ENCODE measurements around the gene DCP1A. TPM values are rescaled to one million over a fixed set of nuclear protein-coding genes. Genes with fewer than 3 reads are reported as not detected.

DCP1A gene
- total and polyA plus RNA-seq, 9 of the 15 experiments (the other 6 are each of a cell fraction or from before 2014, with no cell fraction given): 6.6 to 33.7 (median 13.3) TPM

DNA sequence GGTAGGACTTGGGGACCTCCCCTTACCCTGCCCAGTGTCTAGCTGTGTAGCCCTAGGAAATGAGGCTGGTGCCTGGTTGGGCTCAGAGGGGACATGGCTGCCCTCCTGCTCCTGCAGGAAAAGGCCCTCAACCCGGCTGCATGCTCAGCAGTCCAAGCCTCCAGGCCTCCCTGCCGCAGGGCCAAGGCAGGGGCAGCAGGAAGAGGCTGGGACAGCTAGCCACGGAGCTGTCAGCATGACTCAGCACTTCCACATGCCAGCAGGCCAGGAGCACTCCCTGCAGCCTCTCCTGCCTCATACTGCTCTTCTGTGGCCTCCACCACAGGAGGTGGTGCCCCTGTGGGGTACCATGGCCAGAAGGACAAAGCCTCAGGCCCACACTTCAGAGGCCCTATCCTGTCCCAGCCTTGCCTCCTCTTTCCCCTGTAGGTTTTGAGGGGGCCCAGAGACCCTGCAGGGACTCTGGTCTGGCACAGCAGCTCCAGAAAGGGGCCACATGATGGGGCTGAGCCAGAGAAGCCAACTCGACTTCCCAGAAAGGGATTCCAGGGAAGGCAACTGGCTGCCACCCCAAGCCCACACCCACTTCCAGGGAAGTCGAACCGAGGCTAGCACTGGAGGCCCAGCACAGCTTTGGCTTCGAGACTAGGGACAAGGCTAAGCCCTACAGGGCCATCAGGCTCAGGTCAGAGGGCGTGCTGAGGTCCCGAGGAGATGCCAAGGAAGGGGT lies 111.1 kb downstream of the DCP1A start:
- H3K9me3 ChIP-seq (replicated peaks; ENCODE audit: control insufficient read depth, insufficient read depth, low read depth, low read length): no peaks in the 10 kb centered on the region
- H3K4me1 ChIP-seq (replicated peaks in 1 of 2; ENCODE audit: control insufficient read depth in 2 of 2, insufficient read depth in 2 of 2, low read length in 2 of 2): peaks cover 12 to 19% of the 10 kb centered on the region in 2 experiments
- in situ Hi-C loops (cut with MboI): no loop called here
- no peaks in the 10 kb centered on the region for H3K9me1 ChIP-seq (ENCODE audit: control insufficient read depth, insufficient read depth, low read length)
- no peaks in the 10 kb centered on the region for H3K27me3 ChIP-seq (ENCODE audit: control insufficient read depth in 2 of 2, insufficient read depth in 2 of 2, low read length in 2 of 2)
- no peaks in the 10 kb centered on the region for H4K20me1 ChIP-seq (replicated peaks; ENCODE audit: control insufficient read depth, insufficient read depth, low read length)
- 0 out of 2 replicates have a peak overlapping the region, but pooled peaks have one; percentile 32 for H3K4me2 ChIP-seq (ENCODE audit: insufficient read depth, low read length)
- DNase-seq (ENCODE audit: extremely low read depth in 1 of 4, low spot score in 3 of 4) (peak; percentile 50 to 76 (median 65)), FAIRE-seq (peak; percentile 87), ATAC-seq (peak; percentile 92)
- H3K4me3 ChIP-seq: no peak overlapping the region
- peaks cover 95% of the 10 kb centered on the region for H3K36me3 ChIP-seq (ENCODE audit: control insufficient read depth, insufficient read depth, low read length)
- POLR2A ChIA-PET: interaction anchor here (0.5 to 2.2 kb wide), 6 partner anchors 10 to 121 kb away, joined by 3 to 9 read pairs (median 4); no protein-coding TSS in a partner anchor
- H2AFZ ChIP-seq (ENCODE audit: low read depth, low read length): no peak overlapping the region
- BruUV-seq (replicated peaks): no TSS peak
- H3K27ac ChIP-seq (ENCODE audit: extremely low read depth, low read depth, low read length): peak overlapping the region; percentile 86; the same call in 2 of the 3 replicates
- intact Hi-C loops (cut with micrococcal nuclease): no loop called here
- CTCF ChIA-PET (ENCODE audit: low intra/inter-chr PET ratio): no interaction called here
- peaks cover under 1% of the 10 kb centered on the region; the same call in 2 of the 3 replicates for H3K79me2 ChIP-seq (ENCODE audit: control insufficient read depth, insufficient read depth, low read length)
- 50% methylated on average over 7 of the region's 9 CpGs for WGBS (ENCODE audit: insufficient coverage, low coverage, missing lambda C conversion rate)
- peak overlapping the region; percentile 41 to 85; a peak in 3 of 4 replicates for H3K9ac ChIP-seq (ENCODE audit: insufficient read depth in 1 of 2, low read depth in 2 of 2, low read length in 2 of 2)
- TF ChIP-seq, protein P1, sequence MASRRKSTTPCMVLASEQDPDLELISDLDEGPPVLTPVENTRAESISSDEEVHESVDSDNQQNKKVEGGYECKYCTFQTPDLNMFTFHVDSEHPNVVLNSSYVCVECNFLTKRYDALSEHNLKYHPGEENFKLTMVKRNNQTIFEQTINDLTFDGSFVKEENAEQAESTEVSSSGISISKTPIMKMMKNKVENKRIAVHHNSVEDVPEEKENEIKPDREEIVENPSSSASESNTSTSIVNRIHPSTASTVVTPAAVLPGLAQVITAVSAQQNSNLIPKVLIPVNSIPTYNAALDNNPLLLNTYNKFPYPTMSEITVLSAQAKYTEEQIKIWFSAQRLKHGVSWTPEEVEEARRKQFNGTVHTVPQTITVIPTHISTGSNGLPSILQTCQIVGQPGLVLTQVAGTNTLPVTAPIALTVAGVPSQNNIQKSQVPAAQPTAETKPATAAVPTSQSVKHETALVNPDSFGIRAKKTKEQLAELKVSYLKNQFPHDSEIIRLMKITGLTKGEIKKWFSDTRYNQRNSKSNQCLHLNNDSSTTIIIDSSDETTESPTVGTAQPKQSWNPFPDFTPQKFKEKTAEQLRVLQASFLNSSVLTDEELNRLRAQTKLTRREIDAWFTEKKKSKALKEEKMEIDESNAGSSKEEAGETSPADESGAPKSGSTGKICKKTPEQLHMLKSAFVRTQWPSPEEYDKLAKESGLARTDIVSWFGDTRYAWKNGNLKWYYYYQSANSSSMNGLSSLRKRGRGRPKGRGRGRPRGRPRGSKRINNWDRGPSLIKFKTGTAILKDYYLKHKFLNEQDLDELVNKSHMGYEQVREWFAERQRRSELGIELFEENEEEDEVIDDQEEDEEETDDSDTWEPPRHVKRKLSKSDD (conservative IDR thresholded peaks at IDR 0.05; ENCODE audit: low read length): no peak
- no peak for TF ChIP-seq ZNF707 (CRISPR knock-in tag; conservative IDR thresholded peaks at IDR 0.05)
- TF ChIP-seq SLC30A9 (CRISPR knock-in tag; IDR thresholded peaks at IDR 0.05): no peak
- TF ChIP-seq, protein P2, sequence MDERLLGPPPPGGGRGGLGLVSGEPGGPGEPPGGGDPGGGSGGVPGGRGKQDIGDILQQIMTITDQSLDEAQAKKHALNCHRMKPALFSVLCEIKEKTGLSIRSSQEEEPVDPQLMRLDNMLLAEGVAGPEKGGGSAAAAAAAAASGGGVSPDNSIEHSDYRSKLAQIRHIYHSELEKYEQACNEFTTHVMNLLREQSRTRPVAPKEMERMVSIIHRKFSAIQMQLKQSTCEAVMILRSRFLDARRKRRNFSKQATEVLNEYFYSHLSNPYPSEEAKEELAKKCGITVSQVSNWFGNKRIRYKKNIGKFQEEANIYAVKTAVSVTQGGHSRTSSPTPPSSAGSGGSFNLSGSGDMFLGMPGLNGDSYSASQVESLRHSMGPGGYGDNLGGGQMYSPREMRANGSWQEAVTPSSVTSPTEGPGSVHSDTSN (CRISPR knock-in tag; IDR thresholded peaks at IDR 0.05; ENCODE audit: low read depth): no peak
- TF ChIP-seq, protein P2 (tag; conservative IDR thresholded peaks at IDR 0.05; ENCODE audit: low read depth): no peak
- TF ChIP-seq ZNF41 (CRISPR knock-in tag; conservative IDR thresholded peaks at IDR 0.05): 0 out of 2 replicates have a peak, but pooled peaks have one; percentile 46
- TF ChIP-seq SIRT6 (IDR thresholded peaks at IDR 0.05; ENCODE audit: low read depth, low read length): no peak
- TF ChIP-seq SMARCA5 (IDR thresholded peaks at IDR 0.05): no peak
- peak; percentile 57 for TF ChIP-seq ETV1 (tag; conservative IDR thresholded peaks at IDR 0.05; ENCODE audit: low read depth)
- no peak for TF ChIP-seq EGR1 (conservative IDR thresholded peaks at IDR 0.05)
- TF ChIP-seq MAFG (tag; conservative IDR thresholded peaks at IDR 0.05): peak; percentile 98
- no peak for TF ChIP-seq FOXM1 (IDR thresholded peaks at IDR 0.05; ENCODE audit: low read depth)
- TF ChIP-seq FOXM1 (CRISPR knock-in tag; IDR thresholded peaks at IDR 0.05; ENCODE audit: low read depth): no peak
- no peak for TF ChIP-seq ZNF77 (CRISPR knock-in tag; IDR thresholded peaks at IDR 0.05)
- TF ChIP-seq, protein P3, sequence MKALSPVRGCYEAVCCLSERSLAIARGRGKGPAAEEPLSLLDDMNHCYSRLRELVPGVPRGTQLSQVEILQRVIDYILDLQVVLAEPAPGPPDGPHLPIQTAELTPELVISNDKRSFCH (CRISPR knock-in tag; IDR thresholded peaks at IDR 0.05): no peak
- TF ChIP-seq, protein P3 (tag; IDR thresholded peaks at IDR 0.05): no peak
- no peak for TF ChIP-seq ZNF274 (IDR thresholded peaks at IDR 0.05; ENCODE audit: borderline replicate concordance, low read depth, low read length)
- no peak for TF ChIP-seq HNRNPH1 (optimal IDR thresholded peaks at IDR 0.05; ENCODE audit: low read depth, low read length)

Data from K562 (cell line).